Chondrocyte (in vitro differentiated cells): Measurements from ENCODE around the gene KYNU. TPM values are rescaled to one million over a fixed set of nuclear protein-coding genes. Genes with fewer than 3 reads are reported as not detected.

Experiments
- DNase-seq: peaks from one replicate; pipeline ENCODE4 v3.0.0; 2021; ENCODE audit warnings: mixed read lengths, low spot score
- H3K27ac Mint-ChIP-seq: one replicate; pipeline ENCODE4 v1.8.0; 2021; ENCODE audit warnings: mild to moderate bottlenecking, moderate library complexity, mixed read lengths; ENCODE audit not compliant: unreplicated experiment
- H3K27me3 Mint-ChIP-seq: 2 replicates; pipeline ENCODE4 v1.8.0; 2021; ENCODE audit warnings: low read depth, mixed read lengths
- H3K36me3 Mint-ChIP-seq: 2 replicates; pipeline ENCODE4 v1.8.0; 2021; ENCODE audit warnings: low read depth, mixed read lengths
- H3K4me1 Mint-ChIP-seq: 2 replicates; pipeline ENCODE4 v1.8.0; 2021; ENCODE audit warnings: low read depth, mild to moderate bottlenecking, mixed read lengths
- H3K4me3 Mint-ChIP-seq: one replicate; pipeline ENCODE4 v1.8.0; 2021; ENCODE audit warnings: mild to moderate bottlenecking, moderate library complexity, mixed read lengths; ENCODE audit not compliant: unreplicated experiment
- H3K9me3 Mint-ChIP-seq: 2 replicates; pipeline ENCODE4 v1.8.0; 2021; ENCODE audit warnings: low read depth, mixed read lengths
- total RNA-seq: library from RNA; stranded (reverse); gene quantifications from 3 replicates; pipeline ENCODE4 v1.2.1, GENCODE V29; 2021
- TF ChIP-seq, protein P1 (sequence below): fragments of 200-600 bp; sonication (generic); IDR thresholded peaks from 2 replicates; pipeline ENCODE4 v1.5.0; 2021; ENCODE audit warnings: antibody characterized with exemption, mild to moderate bottlenecking, moderate library complexity

KYNU gene
- total RNA-seq, 1 donor from 2014 or later, result not detected

DNA sequence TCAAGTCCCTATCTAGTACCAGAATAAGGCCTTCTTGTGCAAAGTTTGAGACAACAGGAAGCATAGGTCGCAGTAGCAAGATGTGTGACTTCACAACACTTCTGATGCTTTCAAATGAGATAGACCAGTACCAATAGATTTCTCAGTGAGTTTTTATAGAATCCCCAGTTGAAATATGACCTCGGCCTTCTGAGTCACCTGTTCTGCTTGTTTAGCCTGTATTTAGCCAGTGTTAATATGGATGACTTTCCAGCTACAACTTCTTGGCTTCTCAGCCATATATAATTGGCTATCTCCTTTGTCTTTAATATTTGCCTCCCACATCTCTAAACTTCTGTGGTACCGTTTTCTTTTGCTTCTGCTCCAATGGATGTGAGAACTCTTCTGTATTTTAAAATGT, 113.8 kb downstream of the KYNU start:
- Mint-ChIP-seq H3K36me3 (no peaks in the 10 kb centered on the region), H3K9me3 (no peaks in the 10 kb centered on the region), H3K27me3 (no peaks in the 10 kb centered on the region), H3K4me1 (peaks cover 5% of the 10 kb centered on the region), H3K27ac (no peak overlapping the region), H3K4me3 (no peak overlapping the region)
- TF ChIP-seq, protein P1, sequence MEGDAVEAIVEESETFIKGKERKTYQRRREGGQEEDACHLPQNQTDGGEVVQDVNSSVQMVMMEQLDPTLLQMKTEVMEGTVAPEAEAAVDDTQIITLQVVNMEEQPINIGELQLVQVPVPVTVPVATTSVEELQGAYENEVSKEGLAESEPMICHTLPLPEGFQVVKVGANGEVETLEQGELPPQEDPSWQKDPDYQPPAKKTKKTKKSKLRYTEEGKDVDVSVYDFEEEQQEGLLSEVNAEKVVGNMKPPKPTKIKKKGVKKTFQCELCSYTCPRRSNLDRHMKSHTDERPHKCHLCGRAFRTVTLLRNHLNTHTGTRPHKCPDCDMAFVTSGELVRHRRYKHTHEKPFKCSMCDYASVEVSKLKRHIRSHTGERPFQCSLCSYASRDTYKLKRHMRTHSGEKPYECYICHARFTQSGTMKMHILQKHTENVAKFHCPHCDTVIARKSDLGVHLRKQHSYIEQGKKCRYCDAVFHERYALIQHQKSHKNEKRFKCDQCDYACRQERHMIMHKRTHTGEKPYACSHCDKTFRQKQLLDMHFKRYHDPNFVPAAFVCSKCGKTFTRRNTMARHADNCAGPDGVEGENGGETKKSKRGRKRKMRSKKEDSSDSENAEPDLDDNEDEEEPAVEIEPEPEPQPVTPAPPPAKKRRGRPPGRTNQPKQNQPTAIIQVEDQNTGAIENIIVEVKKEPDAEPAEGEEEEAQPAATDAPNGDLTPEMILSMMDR, result no peak
- no peak for DNase-seq

DNA sequence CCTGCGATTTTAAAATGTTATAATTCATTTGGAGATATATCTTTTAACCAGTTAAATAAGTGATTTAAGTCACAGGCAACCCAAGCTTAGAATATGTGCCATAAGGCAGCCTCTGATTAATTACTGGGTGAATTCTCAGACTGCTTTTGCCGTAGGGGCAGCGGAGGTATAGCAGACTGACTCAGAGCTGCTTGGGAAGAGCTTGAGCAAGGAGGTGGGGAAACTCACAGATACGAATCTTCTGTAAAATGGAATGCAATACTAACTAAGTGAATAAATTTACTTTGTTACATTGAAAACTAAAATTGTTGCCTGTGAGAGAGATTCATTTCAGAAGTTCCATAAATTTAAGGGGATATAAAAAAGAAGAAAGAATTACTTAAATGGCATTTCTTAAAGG, 115.4 kb downstream of the KYNU start:
- Mint-ChIP-seq H3K9me3 (no peaks in the 10 kb centered on the region), H3K4me1 (peaks cover 20% of the 10 kb centered on the region), H3K27me3 (no peaks in the 10 kb centered on the region), H3K36me3 (no peaks in the 10 kb centered on the region), H3K27ac (no peak overlapping the region), H3K4me3 (no peak overlapping the region)
- TF ChIP-seq, protein P1, result no peak
- no peak for DNase-seq

DNA sequence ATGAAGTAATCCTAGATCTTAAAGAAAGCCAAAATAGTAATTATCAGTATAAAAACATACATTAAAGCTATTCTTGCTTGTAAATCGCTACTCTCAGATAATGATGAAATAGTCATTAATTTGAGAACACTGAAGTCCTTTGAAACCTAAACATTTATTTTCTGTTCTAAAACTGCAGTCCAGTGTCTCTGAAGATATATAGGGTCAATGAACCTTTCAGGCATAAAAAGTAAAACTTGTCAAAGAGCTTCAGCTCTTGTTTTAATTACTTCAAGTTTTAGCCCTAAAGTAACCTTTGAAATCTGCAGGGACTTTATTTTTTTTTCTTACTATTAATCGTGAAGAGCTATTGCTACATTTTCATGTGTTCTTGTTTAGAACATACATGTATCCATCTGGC, 116.3 kb downstream of the KYNU start:
- Mint-ChIP-seq H3K4me3 (no peak overlapping the region), H3K27ac (no peak overlapping the region), H3K4me1 (peaks cover 20% of the 10 kb centered on the region), H3K9me3 (no peaks in the 10 kb centered on the region), H3K36me3 (no peaks in the 10 kb centered on the region), H3K27me3 (no peaks in the 10 kb centered on the region)
- DNase-seq, result no peak
- TF ChIP-seq, protein P1, result no peak

DNA sequence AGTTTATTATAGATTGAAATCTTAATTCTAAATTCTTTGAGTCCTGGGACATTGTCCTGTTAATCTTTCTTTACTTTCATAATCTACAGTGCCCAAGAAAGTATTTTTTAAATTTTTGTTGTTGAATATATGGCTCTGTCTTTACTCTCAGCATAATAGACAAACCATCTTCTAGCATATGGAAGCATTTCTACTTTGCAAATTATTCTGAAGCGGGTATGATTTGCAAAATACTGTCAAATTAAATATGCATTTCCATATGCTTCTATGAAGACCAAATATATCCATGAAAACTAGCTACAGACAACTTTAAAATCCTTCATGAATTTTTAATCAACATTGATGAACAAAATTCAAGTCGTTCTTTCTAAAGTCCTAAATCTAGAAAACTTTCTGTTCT, 117.2 kb downstream of the KYNU start:
- Mint-ChIP-seq H3K27me3 (no peaks in the 10 kb centered on the region), H3K36me3 (no peaks in the 10 kb centered on the region), H3K27ac (no peak overlapping the region), H3K9me3 (no peaks in the 10 kb centered on the region), H3K4me1 (peaks cover 15% of the 10 kb centered on the region), H3K4me3 (no peak overlapping the region)
- no peak for DNase-seq
- TF ChIP-seq, protein P1, result no peak

GRCh38 chr2:142997231-142997630, 119.8 kb downstream of the KYNU start:
- Mint-ChIP-seq H3K27me3 (no peaks in the 10 kb centered on the region), H3K9me3 (no peaks in the 10 kb centered on the region), H3K4me1 (peaks cover 15% of the 10 kb centered on the region), H3K36me3 (no peaks in the 10 kb centered on the region), H3K27ac (no peak overlapping the region), H3K4me3 (no peak overlapping the region)
- TF ChIP-seq, protein P1, result no peak
- DNase-seq, result no peak
